K562 (cell line): ENCODE data around the gene DCDC2. TPM values are rescaled to one million over a fixed set of nuclear protein-coding genes. Genes with fewer than 3 reads are reported as not detected.
A peak's percentile ranks its signal among the peaks of the same experiment; 100 is the strongest.
"Not testable (repeated sequence)": the region's sequence is repeated elsewhere in the genome, so short reads cannot be mapped to it uniquely, and the experiment has no call there.

Source experiments
- ATAC-seq: fragments of 200-7000 bp; cut with Tn5 transposase; 3 replicates; pipeline ENCODE4 v1.9.1; 2020; ENCODE audit warnings: moderate library complexity
- BruUV-seq: library from RNA; stranded (reverse); fragments of 400-500 nt; replicated peaks from 2 replicates; lab custom pipeline; 2021; lab: Mats Ljungman, UMichigan
- CTCF ChIA-PET: fragments of 300-600 bp; formaldehyde crosslinking; extraction: SDS; loops from one replicate; lab custom pipeline; 2021; ENCODE audit warnings: low intra/inter-chr PET ratio; lab: Yijun Ruan, JAX
- POLR2A ChIA-PET: fragments of 300-600, 350-650 bp; sonication (Branson Sonifier 250); formaldehyde crosslinking; extraction: SDS; loops from one replicate; lab custom pipeline; 2021; ENCODE audit warnings: antibody characterized with exemption, inconsistent platforms; lab: Yijun Ruan, JAX
- DNase-seq, 4 experiments: peaks; one replicate each; pipeline versions ENCODE4 v3.0.0 to v3.0.0-alpha.2; 2011 to 2018; ENCODE audit warnings: low spot score in 3 of 4, mixed read lengths in 3 of 4; ENCODE audit errors: extremely low read depth in 1 of 4
- FAIRE-seq: peaks from 2 replicates; lab custom pipeline; 2011; peaks lifted over from hg19 to GRCh38; lab: Jason Lieb, UNC
- H2AFZ ChIP-seq: 2 replicates; pipeline ENCODE4 v1.6.0; 2011; ENCODE audit warnings: low read depth, low read length, control low read depth, inconsistent platforms
- H3K27ac ChIP-seq: fragments of 200-600 bp; 3 replicates; pipeline ENCODE4 v1.8.0; 2011; ENCODE audit warnings: low read depth, mild to moderate bottlenecking, control low read depth, inconsistent platforms, low read length, moderate library complexity, mixed read lengths; ENCODE audit errors: extremely low read depth
- H3K27me3 ChIP-seq, 2 experiments: fragments of 300-600 bp in 1 of 2; 2 replicates in 1 of 2; 3 replicates in 1 of 2; pipeline versions ENCODE4 v1.6.0 to v1.8.0; 2011; ENCODE audit warnings: inconsistent platforms in 2 of 2, low read length in 2 of 2, mild to moderate bottlenecking in 1 of 2, mixed read lengths in 1 of 2, moderate library complexity in 1 of 2; ENCODE audit not compliant: control insufficient read depth in 2 of 2, insufficient read depth in 2 of 2
- H3K36me3 ChIP-seq: fragments of 300-600 bp; 3 replicates; pipeline ENCODE4 v1.8.0; 2011; ENCODE audit warnings: mild to moderate bottlenecking, low read length, inconsistent platforms; ENCODE audit not compliant: control insufficient read depth, insufficient read depth
- H3K4me1 ChIP-seq, 2 experiments: fragments of 200-600 bp in 1 of 2; replicated peaks in 1 of 2; 2 replicates in 1 of 2; 3 replicates in 1 of 2; pipeline versions ENCODE4 v1.5.1 to v1.8.0; 2011; ENCODE audit warnings: inconsistent platforms in 2 of 2, low read length in 2 of 2, mild to moderate bottlenecking in 1 of 2, mixed read lengths in 1 of 2, moderate library complexity in 1 of 2; ENCODE audit not compliant: control insufficient read depth in 2 of 2, insufficient read depth in 2 of 2
- H3K4me2 ChIP-seq: 2 replicates; pipeline ENCODE4 v1.6.1; 2011; ENCODE audit warnings: low read length, control low read depth, inconsistent platforms, mixed read lengths; ENCODE audit not compliant: insufficient read depth
- H3K4me3 ChIP-seq: fragments of 200-600 bp; sonication (generic), shearing (Covaris generic); 2 replicates; pipeline ENCODE4 v1.5.1; 2016; ENCODE audit warnings: control low read depth, inconsistent platforms
- H3K79me2 ChIP-seq: fragments of 200-600 bp; 3 replicates; pipeline ENCODE4 v1.8.0; 2011; ENCODE audit warnings: low read length, inconsistent platforms; ENCODE audit not compliant: control insufficient read depth, insufficient read depth
- H3K9ac ChIP-seq, 2 experiments: 2 replicates each; pipeline versions ENCODE4 v1.6.0 to v1.6.1; 2011; ENCODE audit warnings: low read depth in 2 of 2, low read length in 2 of 2, control low read depth in 1 of 2, inconsistent platforms in 1 of 2, mild to moderate bottlenecking in 1 of 2, mixed read lengths in 1 of 2; ENCODE audit not compliant: insufficient read depth in 1 of 2
- H3K9me1 ChIP-seq: one replicate; pipeline ENCODE4 v1.6.0; 2011; ENCODE audit warnings: inconsistent platforms, mild to moderate bottlenecking, low read length, moderate library complexity; ENCODE audit not compliant: control insufficient read depth, insufficient read depth
- H3K9me3 ChIP-seq: replicated peaks from 2 replicates; pipeline ENCODE4 v1.5.1; 2011; ENCODE audit warnings: low read depth, low read length, inconsistent platforms; ENCODE audit not compliant: control insufficient read depth, insufficient read depth
- H4K20me1 ChIP-seq: replicated peaks from 2 replicates; pipeline ENCODE4 v1.6.1; 2011; ENCODE audit warnings: low read length, inconsistent platforms, mixed read lengths; ENCODE audit not compliant: control insufficient read depth, insufficient read depth
- NFYB ChIP-seq: IDR thresholded peaks from 2 replicates; pipeline ENCODE4 v1.6.1; 2011; ENCODE audit warnings: mild to moderate bottlenecking, moderate library complexity; ENCODE audit not compliant: insufficient read length; ENCODE audit errors: extremely low read depth
- TAF1 ChIP-seq: IDR thresholded peaks from 2 replicates; pipeline ENCODE4 v1.6.1; 2011; ENCODE audit warnings: mild to moderate bottlenecking, low read length, moderate library complexity; ENCODE audit not compliant: insufficient read depth, control insufficient read depth, severe bottlenecking; ENCODE audit errors: extremely low read depth
- WGBS: fragments of 100-300 bp; shearing (Covaris generic); methylation state at CpG from one replicate; pipeline ENCODE4 v1.1.6; 2016; ENCODE audit warnings: low coverage, mixed read lengths; ENCODE audit not compliant: insufficient coverage; ENCODE audit errors: missing lambda C conversion rate; 5-methylcytosine and 5-hydroxymethylcytosine counted together
- in situ Hi-C: fragments of 300-500 bp; cut with MboI; formaldehyde crosslinking; loops from 4 replicates; pipeline ENCODE4 v1.15.0; 2018; ENCODE audit warnings: inconsistent platforms, mixed read lengths
- intact Hi-C: fragments of 100-400 bp; cut with micrococcal nuclease; formaldehyde crosslinking; loops from 2 replicates; pipeline ENCODE4 v1.14.2; 2022
- polyA plus RNA-seq, 8 experiments: library from polyadenylated mRNA; depleted of rRNA in 4 of 8; stranded (reverse) in 5 of 8; unstranded in 3 of 8; fragments of >200 nt; fragmentation: Nextera tagmentation in 2 of 8; fragmentation: Illumina TruSeq in 1 of 8; extraction: Ambion mirVana in 2 of 8; extraction: Trizol in 1 of 8; gene quantifications; 2 replicates each; pipeline versions ENCODE4 v1.2.1 to v1.2.3, GENCODE V29; 2011 to 2014; ENCODE audit warnings: inconsistent platforms in 1 of 8, missing spikeins in 1 of 8
- total RNA-seq, 7 experiments: library from RNA; depleted of rRNA in 6 of 7; stranded (reverse); fragments of >200 nt in 6 of 7; fragmentation: Illumina TruSeq in 2 of 7; extraction: Trizol in 2 of 7; gene quantifications; 2 replicates each; pipeline versions ENCODE4 v1.2.1 to v1.2.3, GENCODE V29; 2011 to 2021; ENCODE audit warnings: low replicate concordance in 1 of 7
- TF ChIP-seq, protein P1 (sequence below): fragments of 250-450 bp; sonication (Bioruptor Pico); IDR thresholded peaks from 2 replicates; pipeline ENCODE4 v1.4.0; 2020; ENCODE audit warnings: borderline replicate concordance

Gene DCDC2
- total and polyA plus RNA-seq, 9 of the 15 experiments (the other 6 are each of a cell fraction or from before 2014, with no cell fraction given) = 0.04 TPM; not detected in 8

DNA sequence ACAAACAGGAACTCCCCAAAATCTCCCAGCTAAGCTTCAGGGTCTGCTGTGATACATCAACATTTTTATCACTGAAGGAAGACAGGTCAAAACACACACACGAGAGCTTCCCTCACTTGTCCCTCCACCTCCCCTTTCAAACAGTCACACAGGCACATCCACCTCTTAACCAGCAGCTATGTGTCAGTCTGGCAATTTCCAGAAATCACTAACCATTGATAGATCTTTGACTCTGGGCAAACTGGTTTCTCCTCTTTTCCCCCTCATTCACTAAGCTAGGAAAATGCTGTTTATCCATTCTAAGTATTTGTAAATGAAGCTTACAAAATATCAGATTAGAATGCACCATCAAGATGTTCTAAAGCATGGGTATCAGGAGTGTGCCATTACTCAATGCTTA is 87.8 kb downstream of the DCDC2 start (continued):
- TF ChIP-seq, protein P1, sequence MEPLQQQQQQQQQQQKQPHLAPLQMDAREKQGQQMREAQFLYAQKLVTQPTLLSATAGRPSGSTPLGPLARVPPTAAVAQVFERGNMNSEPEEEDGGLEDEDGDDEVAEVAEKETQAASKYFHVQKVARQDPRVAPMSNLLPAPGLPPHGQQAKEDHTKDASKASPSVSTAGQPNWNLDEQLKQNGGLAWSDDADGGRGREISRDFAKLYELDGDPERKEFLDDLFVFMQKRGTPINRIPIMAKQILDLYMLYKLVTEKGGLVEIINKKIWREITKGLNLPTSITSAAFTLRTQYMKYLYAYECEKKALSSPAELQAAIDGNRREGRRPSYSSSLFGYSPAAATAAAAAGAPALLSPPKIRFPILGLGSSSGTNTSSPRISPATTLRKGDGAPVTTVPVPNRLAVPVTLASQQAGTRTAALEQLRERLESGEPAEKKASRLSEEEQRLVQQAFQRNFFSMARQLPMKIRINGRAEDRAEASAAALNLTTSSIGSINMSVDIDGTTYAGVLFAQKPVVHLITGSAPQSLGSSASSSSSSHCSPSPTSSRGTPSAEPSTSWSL (CRISPR knock-in tag) = no peak
- no peak for TF ChIP-seq TAF1
- TF ChIP-seq, all 486 proteins: peak for 0

DNA sequence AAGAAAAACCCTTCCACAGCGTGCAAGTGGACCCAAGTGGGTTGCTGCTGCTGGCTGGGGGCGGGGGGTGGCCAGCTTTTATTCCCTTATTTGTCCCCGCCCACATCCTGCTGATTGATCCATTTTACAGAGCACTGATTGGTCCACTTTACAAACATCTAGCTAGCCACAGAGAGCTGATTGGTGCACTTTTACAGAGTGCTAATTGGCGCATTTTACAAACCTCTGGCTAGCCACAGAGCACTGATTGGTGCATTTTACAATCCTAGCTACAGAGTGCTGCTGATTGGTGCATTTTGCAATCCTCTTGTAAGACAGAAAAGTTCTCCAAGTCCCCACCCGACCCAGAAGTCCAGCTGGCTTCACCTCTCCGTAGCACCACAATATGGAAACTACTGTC is 99.6 kb downstream of the DCDC2 start:
- WGBS = 0% methylated on average over 6 of the region's 6 CpGs
- H3K9me3 ChIP-seq, H3K36me3 ChIP-seq, H4K20me1 ChIP-seq, H3K79me2 ChIP-seq, intact Hi-C loops, H3K27me3 ChIP-seq, H3K4me1 ChIP-seq, in situ Hi-C loops, H3K9me1 ChIP-seq, ATAC-seq, DNase-seq, H3K27ac ChIP-seq, H3K9ac ChIP-seq, BruUV-seq, CTCF ChIA-PET, H3K4me2 ChIP-seq, H2AFZ ChIP-seq, H3K4me3 ChIP-seq, FAIRE-seq: not testable (repeated sequence)
- POLR2A ChIA-PET = interaction anchor here (0.8 kb wide), 1 partner anchor 13 kb away, joined by 3 read pairs; no protein-coding TSS in a partner anchor
- peak; percentile 15 for TF ChIP-seq NFYB
